ENCODE results near the gene ABCA7. TPM values are rescaled to one million over a fixed set of nuclear protein-coding genes. Genes with fewer than 3 reads are reported as not detected.

The ABCA7 gene
- total and polyA plus RNA-seq, 2 of the 8 experiments (the other 6 are each of a cell fraction or from before 2014, with no cell fraction given) = 10.4 to 25.6 TPM

GRCh38 chr19:1060689-1061088 lies 20.8 kb downstream of the ABCA7 start:
- Histone ChIP-seq H3K56ac (replicated peaks; ENCODE audit: insufficient read length, low read depth, low read length) (no peak overlapping the region), H4K5ac (ENCODE audit: insufficient read length, low read depth, low read length) (no peak overlapping the region), H3K4me3 (ENCODE audit: extremely low read depth in 1 of 4, insufficient read depth in 2 of 4, low read depth in 3 of 4, low read length in 4 of 4) (no peak overlapping the region), H2BK120ac (replicated peaks; ENCODE audit: low read depth, low read length) (no peak overlapping the region), H3K9ac (replicated peaks in 1 of 4; ENCODE audit: extremely low read depth in 1 of 4, low read depth in 3 of 4, low read length in 3 of 4) (no peak overlapping the region), H4K20me1 (replicated peaks in 1 of 2; ENCODE audit: control insufficient read depth in 1 of 2, insufficient read depth in 2 of 2, low read length in 2 of 2) (peaks cover 0 to 5% of the 10 kb centered on the region in 2 experiments), H2BK5ac (ENCODE audit: low read depth, low read length) (no peak overlapping the region), H4K91ac (replicated peaks; ENCODE audit: insufficient read length, low read length) (no peak overlapping the region), H3K36me3 (ENCODE audit: control insufficient read depth in 2 of 4, insufficient read depth in 4 of 4, low read length in 3 of 4) (peaks cover 0 to 36% (median 12%) of the 10 kb centered on the region in 4 experiments; a peak in 6 of 8 replicates), H4K8ac (ENCODE audit: extremely low read depth, insufficient read depth, low read length) (no peak overlapping the region), H3K23me2 (ENCODE audit: low read depth, low read length) (peaks cover 4% of the 10 kb centered on the region; the same call in 1 of the 2 replicates), H2BK12ac (ENCODE audit: low read depth, low read length) (no peak overlapping the region), H3K79me2 (ENCODE audit: control insufficient read depth in 1 of 2, insufficient read depth in 2 of 2, low read length in 2 of 2) (no peaks in the 10 kb centered on the region), H3K4ac (replicated peaks; ENCODE audit: insufficient read length, low read depth, low read length) (no peak overlapping the region), H3K27ac (ENCODE audit: low read depth, low read length) (no peak overlapping the region), H2BK15ac (ENCODE audit: low read length) (no peak overlapping the region), H3K27me3 (replicated peaks in 1 of 4; ENCODE audit: control insufficient read depth in 3 of 4, extremely low read depth in 1 of 4, insufficient read depth in 3 of 4, low read length in 3 of 4) (peaks cover 0 to 12% (median 4%) of the 10 kb centered on the region in 4 experiments; a peak in 4 of 7 replicates), H2BK20ac (ENCODE audit: low read length) (no peak overlapping the region), H3K4me2 (ENCODE audit: insufficient read depth in 1 of 2, low read depth in 2 of 2, low read length in 2 of 2) (no peak overlapping the region), H3K14ac (ENCODE audit: insufficient read length) (no peak overlapping the region), H3K4me1 (replicated peaks in 1 of 4; ENCODE audit: control insufficient read depth in 3 of 4, insufficient read depth in 4 of 4, low read length in 3 of 4) (peaks cover 0 to 16% (median 10%) of the 10 kb centered on the region in 4 experiments; a peak in 5 of 7 replicates), H3K23ac (ENCODE audit: insufficient read length) (no peak overlapping the region), H2AFZ (ENCODE audit: low read length) (no peak overlapping the region), H3K79me1 (ENCODE audit: low read depth, low read length) (no peaks in the 10 kb centered on the region), H3K18ac (ENCODE audit: extremely low read depth, low read length) (no peak overlapping the region), H3K9me3 (ENCODE audit: insufficient read depth in 2 of 2, low read depth in 1 of 2, low read length in 1 of 2) (peaks cover 37 to 54% of the 10 kb centered on the region in 2 experiments), H2AK5ac (ENCODE audit: low read depth, low read length) (no peak overlapping the region)
- 87% methylated on average over 5 of the region's 5 CpGs; no CpG with 5 or more reads in 1 of the 2 experiments for WGBS, 2 experiments (ENCODE audit: extremely low coverage in 1 of 2, insufficient coverage in 1 of 2, insufficient read length in 1 of 2, insufficient replicate concordance in 2 of 2, low coverage in 1 of 2, low lambda C conversion rate in 2 of 2, missing lambda C conversion rate in 1 of 2)
- ChIA-PET CTCF (ENCODE audit: partially characterized antibody) (no interaction called here), POLR2A (ENCODE audit: partially characterized antibody) (interaction anchor here (0.7 to 2.7 kb wide), 5 partner anchors 9 to 28 kb away, joined by 3 to 7 read pairs (median 5); no protein-coding TSS in a partner anchor)
- no peak for TF ChIP-seq CEBPB (IDR thresholded peaks at IDR 0.05; ENCODE audit: low read depth, low read length)
- no peak for TF ChIP-seq SUZ12 (IDR thresholded peaks at IDR 0.05; ENCODE audit: low read length)
- TF ChIP-seq CREB1 (IDR thresholded peaks at IDR 0.05) = no peak
- TF ChIP-seq BRCA1 (IDR thresholded peaks at IDR 0.05; ENCODE audit: low read depth, low read length) = no peak
- TF ChIP-seq EGR1 (IDR thresholded peaks at IDR 0.05; ENCODE audit: borderline replicate concordance, low read depth, low read length) = no peak
- no peak for TF ChIP-seq ASH2L (IDR thresholded peaks at IDR 0.05; ENCODE audit: low read length)
- FAIRE-seq = no peak
- DNase-seq (ENCODE audit: low read depth in 1 of 2, low spot score in 2 of 2) = no peak
